PFSK-1 (cell line): ENCODE data around the gene DTYMK.

Experiments used
- FOXP2 ChIP-seq: optimal IDR thresholded peaks from 2 replicates; pipeline ENCODE3; 2011; ENCODE audit warnings: borderline replicate concordance, control low read depth, inconsistent platforms; ENCODE audit not compliant: insufficient read depth; ENCODE audit errors: extremely low read length, extremely low read depth
- POLR2AphosphoS5 ChIP-seq: IDR thresholded peaks from 2 replicates; pipeline ENCODE4 v1.6.1; 2012; ENCODE audit warnings: low read depth, mild to moderate bottlenecking, control low read depth, low read length, moderate library complexity
- SIN3A ChIP-seq: IDR thresholded peaks from 2 replicates; pipeline ENCODE4 v1.6.1; 2012; ENCODE audit warnings: mild to moderate bottlenecking, low read length, moderate library complexity, borderline replicate concordance; ENCODE audit not compliant: insufficient read depth
- TAF1 ChIP-seq: IDR thresholded peaks from 2 replicates; pipeline ENCODE4 v1.6.1; 2012; ENCODE audit warnings: low read length, control low read depth, borderline replicate concordance; ENCODE audit not compliant: insufficient read depth
- TF ChIP-seq, protein P1 (sequence below), 2 experiments: IDR thresholded peaks; 2 replicates each; pipeline versions ENCODE4 v1.6.1 to v1.8.0; 2011 to 2012; ENCODE audit warnings: low read depth in 2 of 2, low read length in 2 of 2, control low read depth in 1 of 2, inconsistent platforms in 1 of 2, mild to moderate bottlenecking in 1 of 2, moderate library complexity in 1 of 2; ENCODE audit not compliant: insufficient read depth in 1 of 2

DNA sequence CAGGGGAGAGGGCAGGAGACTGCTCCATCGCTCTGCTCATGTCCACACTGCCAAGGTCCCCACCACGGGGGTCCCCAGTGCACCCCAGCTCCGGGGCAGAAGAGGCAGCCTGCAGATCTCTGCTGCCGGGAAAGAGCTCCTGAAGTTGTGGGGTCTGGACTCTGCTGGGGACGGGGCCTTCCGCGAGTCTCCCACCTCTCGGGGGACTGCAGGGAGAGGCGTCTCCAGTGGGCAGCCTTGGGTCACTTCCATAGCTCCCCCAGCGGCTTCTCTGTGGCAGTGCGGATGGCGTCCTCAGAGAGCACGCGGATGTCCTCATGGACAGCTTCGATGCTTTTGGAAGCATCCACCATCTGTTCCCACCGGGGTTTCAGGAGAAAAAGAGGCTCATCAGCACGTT, 10.7 kb downstream of the DTYMK start:
- TF ChIP-seq, protein P1, sequence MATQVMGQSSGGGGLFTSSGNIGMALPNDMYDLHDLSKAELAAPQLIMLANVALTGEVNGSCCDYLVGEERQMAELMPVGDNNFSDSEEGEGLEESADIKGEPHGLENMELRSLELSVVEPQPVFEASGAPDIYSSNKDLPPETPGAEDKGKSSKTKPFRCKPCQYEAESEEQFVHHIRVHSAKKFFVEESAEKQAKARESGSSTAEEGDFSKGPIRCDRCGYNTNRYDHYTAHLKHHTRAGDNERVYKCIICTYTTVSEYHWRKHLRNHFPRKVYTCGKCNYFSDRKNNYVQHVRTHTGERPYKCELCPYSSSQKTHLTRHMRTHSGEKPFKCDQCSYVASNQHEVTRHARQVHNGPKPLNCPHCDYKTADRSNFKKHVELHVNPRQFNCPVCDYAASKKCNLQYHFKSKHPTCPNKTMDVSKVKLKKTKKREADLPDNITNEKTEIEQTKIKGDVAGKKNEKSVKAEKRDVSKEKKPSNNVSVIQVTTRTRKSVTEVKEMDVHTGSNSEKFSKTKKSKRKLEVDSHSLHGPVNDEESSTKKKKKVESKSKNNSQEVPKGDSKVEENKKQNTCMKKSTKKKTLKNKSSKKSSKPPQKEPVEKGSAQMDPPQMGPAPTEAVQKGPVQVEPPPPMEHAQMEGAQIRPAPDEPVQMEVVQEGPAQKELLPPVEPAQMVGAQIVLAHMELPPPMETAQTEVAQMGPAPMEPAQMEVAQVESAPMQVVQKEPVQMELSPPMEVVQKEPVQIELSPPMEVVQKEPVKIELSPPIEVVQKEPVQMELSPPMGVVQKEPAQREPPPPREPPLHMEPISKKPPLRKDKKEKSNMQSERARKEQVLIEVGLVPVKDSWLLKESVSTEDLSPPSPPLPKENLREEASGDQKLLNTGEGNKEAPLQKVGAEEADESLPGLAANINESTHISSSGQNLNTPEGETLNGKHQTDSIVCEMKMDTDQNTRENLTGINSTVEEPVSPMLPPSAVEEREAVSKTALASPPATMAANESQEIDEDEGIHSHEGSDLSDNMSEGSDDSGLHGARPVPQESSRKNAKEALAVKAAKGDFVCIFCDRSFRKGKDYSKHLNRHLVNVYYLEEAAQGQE (IDR thresholded peaks at IDR 0.05; ENCODE audit: insufficient read depth in 1 of 2, low read depth in 2 of 2, low read length in 2 of 2): no peak
- TF ChIP-seq TAF1: no peak
- TF ChIP-seq POLR2AphosphoS5: no peak
- TF ChIP-seq SIN3A: no peak
- no peak for TF ChIP-seq FOXP2
